Activated T-cell treated with anti-CD3 and anti-CD28 coated beads for 1 hour (primary cell): ENCODE data around the gene TNC.

Source experiments
- DNase-seq: peaks from one replicate; pipeline ENCODE4 v3.0.0-alpha.2; 2020; ENCODE audit warnings: low read depth

Gene TNC

DNA sequence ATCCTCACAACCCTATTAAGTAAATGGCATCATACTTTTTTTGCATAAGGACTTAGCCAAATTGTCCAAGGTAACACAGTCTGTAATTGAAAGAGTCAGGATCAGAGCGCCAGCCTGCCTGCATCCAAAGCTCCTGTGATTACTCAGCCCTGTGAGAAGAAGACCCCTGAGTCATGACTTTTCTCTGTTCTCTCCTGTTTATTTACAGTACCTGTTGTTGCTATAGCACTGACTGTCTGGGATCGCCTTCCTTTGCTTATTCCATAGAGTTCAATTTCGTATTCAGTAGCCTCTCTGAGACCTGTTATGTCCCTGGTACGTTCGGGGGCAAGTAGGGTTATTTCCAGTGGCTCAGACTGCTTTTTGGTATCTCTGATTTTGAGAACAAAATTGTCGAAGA, 71.8 kb downstream of the TNC start:
- DNase-seq, result no peak

DNA sequence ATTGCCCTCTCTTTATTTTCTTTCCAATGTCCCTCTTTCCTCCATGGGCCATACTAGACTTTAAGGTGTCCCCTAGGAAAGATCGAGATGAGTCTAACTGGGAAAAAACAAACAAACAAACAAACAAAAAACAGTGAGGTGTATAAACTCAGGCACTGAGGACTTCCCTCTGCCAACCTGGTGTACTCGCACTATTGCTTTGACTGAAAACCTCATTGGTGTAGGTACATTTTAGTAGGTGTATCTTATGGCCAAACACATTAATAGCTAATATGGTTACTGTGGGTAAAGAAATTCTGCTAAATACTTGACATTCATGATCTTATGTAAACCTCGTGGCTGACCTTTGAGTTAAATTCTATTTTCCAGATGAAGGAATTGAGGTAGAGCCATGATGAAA, 74.3 kb downstream of the TNC start:
- DNase-seq, result no peak

DNA sequence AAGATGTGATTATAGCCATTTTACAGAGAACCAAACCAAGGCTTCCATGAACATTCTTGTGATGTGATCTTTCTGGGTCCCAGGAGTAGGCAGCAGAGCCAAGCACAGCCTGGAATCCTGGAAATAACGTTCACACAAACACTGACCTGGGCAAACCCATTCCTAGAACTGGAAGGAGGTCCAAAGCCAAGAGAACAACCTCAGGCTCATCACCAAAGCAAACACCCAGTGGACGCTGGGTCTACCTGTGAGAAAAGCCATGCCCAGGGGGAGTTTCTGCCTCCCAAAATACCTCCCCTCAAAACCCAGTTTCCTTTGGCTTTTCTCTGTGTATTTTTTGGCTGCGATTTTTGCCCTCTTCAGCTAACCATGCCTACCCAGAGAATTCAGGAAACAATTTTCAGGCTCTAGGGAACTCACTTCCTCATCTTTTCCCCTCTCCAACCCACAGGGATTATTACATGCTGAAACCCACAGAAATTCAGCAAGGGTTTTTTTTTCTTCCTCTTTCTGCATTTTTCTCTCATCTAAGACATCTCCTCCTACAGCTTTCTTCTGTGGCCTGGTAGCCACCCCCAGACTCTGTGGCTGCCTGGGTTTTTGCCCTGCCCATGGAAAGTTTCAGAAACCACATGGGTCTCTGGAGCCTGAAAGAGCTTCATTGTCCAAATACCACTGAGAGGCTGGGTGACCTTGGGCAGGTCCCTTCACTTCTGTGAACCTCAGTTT, 75.0 kb downstream of the TNC start:
- DNase-seq, result no peak

DNA sequence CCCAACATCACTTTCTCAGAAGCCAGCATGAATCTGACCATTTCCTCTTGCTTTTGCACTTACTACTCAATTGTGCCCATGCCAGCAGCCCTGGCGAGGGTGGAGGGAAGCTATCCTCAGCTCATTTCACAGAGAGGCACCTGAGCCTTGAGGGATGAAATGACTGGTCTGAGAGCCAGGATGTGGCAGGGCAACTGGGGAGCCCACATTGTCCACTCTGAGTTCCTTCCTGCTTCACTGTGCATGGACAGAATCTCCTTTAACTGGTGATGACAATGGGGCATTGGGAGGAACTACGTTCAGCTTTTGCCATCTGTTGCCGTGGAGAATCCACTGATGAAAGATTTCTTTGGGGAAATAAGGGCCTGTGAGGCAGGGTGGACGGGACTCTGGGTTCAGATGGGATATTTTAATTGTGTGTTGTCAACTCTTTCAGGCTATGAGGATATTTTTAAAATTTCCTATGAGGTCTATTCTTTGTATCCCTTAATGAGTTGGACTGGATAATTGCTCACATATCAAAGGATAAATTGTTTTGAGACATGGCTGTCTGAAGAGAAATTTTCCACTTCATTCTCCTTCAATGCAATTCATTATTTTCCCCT, 78.3 kb downstream of the TNC start:
- DNase-seq, result no peak

DNA sequence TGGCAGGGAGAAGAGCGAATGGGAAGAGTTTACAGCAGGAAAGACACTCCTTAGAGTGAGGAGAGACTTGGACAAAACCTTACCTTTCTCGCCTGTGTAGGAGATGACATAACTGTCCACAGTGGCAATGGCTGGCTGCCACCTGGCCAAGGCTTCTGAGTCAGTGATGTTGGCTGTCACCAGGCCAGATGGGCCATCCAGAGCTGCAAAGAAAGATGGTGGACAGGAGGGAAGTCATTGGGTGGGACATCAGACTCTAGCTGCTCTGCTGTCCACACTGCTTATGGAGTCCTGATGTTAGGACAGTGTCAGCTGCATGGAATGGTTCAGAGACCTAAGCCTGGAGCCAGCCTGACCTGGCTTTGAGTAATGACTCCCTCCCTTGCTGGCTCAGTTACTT, 79.8 kb downstream of the TNC start:
- DNase-seq, result no peak

DNA sequence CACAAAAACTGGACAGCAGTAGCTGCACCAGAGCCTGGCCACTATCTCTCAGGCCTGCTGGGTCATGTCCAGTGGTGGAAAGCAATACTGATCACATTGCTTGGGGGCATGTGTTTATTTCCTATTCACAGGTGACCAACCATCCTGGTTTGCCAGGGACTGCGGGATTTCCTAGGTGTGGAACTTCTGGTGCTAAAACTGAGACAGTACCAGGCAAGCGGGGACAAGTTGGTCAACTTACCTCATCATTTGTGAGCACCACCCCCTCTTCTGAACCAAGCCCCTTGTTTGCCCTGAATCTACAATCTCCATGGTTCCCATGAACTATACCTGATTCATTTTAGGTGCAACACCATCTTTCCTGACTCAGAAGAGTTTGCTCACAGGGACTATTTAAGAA, 81.3 kb downstream of the TNC start:
- DNase-seq, result no peak

DNA sequence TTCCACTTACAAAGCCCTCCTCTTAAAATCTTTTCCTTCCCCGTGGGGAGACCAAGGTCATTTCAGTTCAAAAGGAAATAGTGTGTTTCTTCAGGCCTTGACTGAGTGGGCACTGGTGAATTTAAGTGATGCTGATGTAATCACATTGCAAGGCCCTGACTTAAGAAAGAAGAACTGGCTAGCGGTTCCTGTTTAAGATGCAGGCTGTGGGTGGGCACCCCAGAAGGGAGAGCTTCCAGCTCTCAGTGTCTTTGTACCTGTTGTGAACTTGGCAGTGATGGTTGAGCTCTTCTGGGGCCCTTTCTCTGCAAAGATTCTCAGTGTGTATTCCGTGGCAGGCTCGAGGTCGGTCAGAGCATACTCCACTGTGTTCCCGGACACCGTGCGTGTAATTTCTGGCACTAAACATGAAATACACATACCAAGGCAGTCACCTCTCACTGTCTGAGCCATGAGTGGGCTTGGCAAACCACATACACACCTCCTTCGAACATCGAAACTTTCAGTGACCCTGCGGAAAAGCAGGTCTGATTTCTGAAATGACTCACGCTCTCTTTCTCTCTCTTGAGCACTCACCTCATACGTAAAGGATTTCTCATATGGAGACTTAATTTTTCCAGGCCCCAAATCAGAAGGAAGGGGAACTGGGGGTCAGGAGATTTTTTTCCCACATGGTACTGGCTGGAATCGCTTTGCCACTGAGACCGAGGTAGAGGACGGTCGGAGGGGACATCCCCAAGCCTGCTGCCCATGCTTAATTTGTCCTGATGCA, 81.9 kb downstream of the TNC start:
- no peak for DNase-seq

DNA sequence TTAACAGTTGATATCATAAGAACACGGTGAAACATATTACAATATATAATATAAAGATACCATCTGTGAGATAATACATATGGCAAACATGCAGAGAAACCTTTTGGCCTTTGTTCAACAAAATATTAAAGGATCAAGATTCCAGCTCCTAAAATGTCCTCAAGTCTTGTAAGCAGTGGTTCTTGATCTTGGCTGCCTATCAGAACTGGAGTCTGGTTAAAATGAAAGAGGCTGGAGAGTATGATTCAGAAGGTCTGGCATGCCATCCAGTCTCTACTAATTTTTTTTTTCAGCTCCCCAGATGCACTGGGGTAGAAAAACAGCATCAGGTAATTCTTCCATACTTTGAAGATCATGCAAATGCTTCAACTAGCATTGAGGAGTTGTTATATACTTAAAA, 83.2 kb downstream of the TNC start:
- no peak for DNase-seq

DNA sequence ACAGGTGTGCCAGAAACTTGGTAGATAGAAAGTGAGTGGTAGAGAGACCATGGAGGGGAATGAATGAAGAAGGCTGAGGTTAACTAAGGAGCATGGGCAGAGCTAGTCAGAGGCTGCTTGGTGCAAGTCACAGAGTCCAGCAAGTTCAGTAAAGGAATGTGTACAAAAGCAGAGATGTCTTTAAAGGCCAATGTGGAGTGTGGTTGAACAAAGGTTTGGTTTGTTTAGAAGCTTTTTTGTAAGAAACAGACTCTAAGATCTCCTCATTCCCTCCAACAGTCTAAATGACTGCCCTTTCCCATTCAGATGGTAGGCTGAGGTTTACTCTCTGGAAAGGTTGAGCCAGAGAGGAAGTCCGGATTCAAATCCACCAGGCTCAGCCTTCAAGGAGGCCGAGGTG, 84.2 kb downstream of the TNC start:
- no peak for DNase-seq

DNA sequence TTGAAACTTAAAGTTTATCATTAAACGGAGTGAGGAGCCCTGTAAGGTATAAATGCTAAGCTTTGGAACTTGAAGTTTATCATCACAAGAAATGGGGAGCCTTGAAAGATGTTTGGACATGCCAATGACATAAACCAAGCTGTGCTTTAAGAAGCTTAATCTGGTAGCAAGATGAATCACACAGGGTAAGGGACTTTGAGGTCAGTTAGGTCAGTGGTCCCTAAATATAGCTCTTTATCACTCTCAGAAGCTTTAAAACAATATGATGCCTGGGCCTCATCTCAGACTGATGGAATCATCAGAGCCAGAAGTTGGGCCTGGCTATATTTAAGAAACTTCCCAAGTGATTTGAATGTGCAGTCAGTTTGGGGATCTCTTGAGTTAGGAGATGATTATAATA, 85.7 kb downstream of the TNC start:
- no peak for DNase-seq

DNA sequence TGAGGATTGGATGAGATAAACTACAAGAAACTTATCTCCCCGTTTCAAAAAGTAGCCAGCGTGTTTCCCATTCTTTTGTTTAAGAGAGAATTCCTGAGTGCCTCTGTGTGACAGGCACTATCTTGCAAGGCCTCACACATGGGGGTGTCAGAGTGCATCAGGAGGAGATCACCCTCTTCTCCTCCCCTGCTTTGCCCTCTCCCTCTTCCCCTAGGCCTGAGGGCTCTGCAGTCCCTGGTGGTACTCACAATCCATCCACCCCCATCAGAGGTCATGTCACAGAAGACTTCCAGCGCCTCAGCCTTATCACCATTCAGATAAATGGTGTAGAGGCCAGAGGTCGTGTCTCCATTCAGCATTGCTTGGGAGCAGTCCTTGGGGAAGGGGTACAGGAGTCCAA, 88.0 kb downstream of the TNC start:
- DNase-seq, result no peak

DNA sequence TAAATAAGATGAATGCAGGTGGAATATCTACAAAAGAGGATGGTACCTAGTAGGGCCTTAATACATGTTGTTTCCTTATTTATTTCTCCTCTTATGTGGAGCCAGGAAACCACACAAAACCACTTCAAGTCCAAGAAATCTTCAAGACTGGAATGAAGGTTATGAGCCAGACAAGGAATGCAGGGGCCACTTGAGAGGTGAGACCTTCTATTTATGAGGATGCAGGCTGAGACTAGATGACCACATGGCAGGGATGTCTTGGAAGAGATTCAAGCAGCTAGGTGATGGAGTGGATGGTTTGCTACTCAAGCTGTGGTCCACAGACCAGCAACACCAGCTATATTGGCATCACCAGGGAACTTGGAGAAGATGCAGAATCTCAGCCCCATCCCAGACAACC, 92.2 kb downstream of the TNC start:
- no peak for DNase-seq

DNA sequence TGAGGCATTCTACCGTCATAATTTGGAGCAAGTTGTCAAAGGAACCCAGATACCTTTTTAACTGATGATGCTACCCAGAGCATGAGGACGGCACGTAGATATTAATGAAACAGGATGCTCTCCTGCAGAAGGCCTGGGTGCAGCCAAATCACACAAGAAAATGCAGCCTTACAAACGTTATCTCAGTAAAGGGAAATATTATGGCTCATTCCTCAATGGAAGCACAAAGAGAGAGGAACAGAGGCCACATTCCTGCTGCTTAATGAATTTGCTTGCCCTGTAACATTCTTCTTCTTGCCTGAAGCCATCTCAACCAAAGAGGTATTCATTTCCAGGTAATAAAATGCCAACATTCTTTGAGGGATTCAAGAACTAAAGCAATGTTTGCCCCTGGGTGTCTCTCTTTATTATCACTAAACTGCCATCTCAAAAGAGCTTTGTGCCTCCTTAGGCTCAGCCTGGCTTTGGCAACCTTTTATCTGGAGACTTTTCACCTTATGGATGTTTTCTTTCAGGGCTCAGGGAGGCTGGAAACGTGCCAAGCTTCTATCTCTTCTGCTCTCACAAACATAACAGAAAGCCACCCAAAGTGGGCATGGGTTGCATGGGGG, 92.9 kb downstream of the TNC start:
- DNase-seq, result no peak

DNA sequence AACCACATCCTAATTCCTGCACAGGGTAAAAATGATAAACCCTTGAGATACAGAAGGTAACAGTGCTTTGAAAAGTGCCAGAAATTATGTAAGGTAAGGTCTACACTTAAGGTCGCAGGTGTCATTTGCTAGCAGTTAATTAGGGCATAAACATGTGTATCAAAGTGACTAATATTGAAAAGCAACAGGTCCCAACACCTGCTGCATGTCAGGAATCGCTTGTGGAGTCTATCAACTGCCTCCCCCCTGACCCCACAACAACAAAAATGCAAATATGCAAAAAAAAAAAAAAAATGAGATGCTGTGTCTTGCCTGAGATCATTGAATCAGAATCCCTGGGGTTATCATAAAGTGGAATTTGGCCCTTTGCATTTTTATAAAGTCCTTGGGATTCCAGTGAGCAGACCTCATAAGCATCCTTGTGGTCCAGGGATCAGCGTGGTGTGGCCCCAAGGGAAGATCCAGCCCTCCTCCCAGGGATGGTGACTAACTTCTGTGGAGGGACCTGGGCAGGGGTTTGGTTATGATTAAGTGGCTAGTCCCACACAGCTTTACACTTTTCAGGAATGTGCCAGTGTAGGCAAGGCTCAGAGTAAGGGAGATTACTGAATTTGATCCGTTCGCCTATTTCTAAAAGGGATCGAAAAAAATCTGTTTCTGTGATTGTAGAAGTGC, 95.1 kb downstream of the TNC start:
- no peak for DNase-seq

DNA sequence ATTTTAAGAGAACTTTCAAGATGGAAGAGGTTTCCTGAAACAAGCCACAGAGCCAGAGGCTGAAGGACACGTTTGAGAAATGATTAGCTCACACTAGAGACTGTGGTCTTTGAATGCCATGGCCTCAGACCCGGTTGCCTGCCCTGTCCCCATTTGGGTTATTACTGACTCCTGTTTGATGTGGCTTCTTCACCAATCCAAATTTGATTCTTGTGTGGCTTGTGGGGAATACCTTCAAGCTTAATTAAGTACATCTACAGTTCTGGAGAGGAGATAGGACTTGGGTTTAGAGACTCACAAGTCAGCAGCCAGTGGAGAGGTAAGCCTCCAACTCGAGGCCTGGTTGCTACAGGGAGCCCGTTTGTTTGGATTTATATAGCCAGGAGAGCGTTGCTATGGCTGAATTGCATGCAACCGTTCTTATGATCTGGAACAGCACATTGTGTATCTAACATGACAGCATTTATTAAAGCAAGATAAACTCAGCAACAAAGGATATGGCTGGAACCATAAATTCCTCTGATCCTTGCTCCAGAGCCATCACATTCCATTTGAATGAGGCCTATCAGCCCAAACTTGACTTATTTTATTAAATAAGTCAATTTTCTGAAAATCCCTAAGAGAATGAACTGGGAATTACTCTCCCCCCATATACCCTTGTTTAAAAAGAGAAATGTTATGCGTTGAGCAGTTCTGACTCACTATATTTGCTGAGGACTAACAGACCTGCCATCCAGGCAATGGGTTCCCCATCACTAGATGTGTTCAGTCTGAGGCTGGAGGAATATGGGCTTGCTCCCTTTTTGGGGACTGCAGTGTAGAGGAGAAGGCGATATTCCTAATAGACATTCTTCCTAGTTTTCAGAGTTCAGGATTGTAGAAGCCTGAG, 99.2 kb downstream of the TNC start:
- DNase-seq, result no peak

DNA sequence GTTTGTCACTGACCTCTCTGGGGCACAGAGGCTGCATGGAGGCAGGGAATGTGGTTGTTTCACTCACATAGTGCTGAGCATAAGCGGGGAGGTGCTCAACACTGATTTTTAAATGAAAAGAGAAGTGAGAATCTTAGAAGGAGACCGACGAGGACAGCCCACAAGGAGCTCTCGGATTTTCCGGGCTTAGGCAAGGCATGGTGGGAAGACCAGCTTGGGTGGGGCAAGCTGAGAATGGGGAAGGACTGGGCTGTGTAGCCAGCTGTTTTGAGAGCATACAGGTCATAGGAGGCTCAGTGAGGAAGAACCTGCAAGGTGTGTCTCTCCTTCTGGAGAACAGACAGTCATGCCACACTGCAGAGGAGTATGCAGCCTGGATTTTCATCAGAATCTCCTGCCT, 101.6 kb downstream of the TNC start:
- DNase-seq, result no peak

DNA sequence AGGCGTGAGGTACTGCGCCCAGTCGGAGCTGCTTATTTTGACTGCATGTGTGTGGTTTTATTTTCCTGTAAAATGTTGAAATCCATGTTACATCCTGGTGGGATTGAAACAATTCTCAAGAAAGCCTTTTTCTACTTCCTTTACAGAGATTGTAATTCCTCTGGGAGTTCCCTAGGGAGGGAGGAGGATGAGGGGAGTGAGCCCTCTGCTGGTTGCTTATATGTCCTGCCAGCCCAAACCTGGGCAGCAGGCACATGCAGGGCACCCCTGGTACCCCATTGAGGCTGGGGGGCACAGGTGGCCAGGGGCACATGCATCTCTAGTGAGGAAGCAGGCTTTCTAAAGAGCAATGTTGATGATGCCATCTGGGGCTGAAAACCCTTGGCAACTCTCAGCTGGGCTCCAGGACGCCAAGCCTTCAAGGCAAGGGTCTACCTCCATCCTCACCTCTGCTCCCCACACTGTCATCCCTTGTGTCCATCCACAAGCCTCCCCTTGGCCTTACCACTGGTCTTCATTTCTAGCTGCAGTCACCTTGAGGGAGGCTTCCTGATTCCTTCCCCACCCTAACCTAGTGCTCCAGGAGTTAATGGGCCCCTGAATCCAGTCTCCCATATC, 102.8 kb downstream of the TNC start:
- DNase-seq, result no peak

DNA sequence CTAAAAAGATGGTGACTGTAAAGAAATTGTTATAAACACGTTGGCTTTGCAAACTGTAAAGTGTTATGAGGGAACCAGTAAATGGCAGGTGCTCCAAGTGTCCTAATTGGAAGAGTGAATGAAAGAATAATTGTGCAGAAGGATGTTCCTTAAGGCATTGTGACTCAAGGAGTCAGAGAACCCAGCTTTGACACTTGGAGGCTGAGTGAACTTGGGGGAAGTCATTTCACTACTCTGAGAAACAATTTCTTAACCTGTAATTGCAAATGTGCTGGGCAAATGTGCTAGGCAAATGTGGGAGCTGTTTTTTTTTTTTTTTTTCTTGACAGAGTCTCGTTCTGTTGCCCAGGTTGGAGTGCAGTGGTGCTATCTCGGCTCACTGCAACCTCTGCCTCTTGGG, 103.5 kb downstream of the TNC start:
- DNase-seq, result no peak

DNA sequence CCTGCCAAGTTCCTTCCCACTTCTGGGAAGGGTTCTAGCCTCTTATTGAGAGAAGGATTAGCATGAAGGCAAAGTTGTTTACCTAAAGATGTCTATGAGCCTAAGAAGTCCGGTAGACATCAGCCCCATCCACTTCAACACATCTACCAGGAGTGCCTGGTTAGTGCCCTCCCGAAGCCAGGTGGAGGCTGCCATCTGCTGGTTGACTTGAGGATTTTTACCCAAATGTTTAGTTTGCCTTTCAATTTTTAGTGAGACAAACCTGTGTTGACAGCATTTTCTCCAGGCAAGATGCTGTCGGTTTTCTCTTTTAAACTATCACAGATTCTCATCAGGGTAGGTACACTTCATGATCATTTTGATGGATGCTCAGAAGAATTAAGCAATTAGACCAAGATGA, 104.0 kb downstream of the TNC start:
- peak; percentile 72 for DNase-seq

DNA sequence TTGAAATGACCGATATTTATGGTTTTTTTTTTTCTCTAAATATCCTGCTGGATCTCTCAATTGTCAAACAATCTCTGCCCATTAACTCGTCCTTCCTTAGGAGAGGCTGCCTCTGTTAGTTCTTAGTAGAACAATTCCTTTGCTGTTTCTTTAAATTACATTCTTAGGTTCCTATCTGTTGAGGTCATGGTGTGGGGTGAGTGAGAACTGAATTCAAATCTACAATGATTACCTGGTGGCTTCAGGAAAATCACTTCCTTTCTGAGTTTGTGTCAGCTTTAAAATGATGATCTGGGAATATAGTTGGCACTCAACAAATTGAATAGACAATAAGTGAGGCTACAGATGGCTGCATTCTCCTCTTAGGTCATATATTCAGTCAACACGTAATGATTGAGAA, 105.5 kb downstream of the TNC start:
- DNase-seq, result no peak

DNA sequence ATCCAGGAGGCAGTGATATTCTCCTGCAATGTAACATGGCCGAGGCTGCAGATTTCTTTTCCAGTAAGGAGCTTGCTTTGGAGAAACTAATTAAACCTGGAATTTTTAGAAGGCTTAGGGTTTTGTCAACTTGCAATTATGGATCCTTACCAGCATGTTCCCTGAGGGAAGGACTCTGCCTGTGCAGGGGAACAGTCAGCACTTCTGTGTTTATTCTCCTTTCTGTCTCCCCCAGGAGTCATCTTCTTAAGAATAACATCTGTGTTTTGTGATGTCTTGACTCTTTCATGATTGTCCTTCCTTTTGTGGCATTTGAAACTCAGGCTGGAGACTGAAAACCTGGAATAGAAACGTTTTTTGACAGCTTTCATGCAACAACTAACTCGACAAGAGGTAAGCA, 107.1 kb downstream of the TNC start:
- DNase-seq, result no peak
